NCI-H2029 treated with DMSO at 0.1 percent for 48 hours (cell line): Measurements from ENCODE around the gene NGDN.
A peak's percentile ranks its signal among the peaks of the same experiment; 100 is the strongest.

ENCODE experiments used
- DNase-seq: peaks from one replicate; lab custom pipeline; 2025; lab: John Stamatoyannopoulos, UW

Gene NGDN

GRCh38 chr14:23478109-23478759, 8.7 kb downstream of the NGDN start:
- DNase-seq, result peak; percentile 99

- no peak for DNase-seq
These were observed 12.0 kb downstream of the NGDN start for GRCh38 chr14:23481362-23481970.

DNA sequence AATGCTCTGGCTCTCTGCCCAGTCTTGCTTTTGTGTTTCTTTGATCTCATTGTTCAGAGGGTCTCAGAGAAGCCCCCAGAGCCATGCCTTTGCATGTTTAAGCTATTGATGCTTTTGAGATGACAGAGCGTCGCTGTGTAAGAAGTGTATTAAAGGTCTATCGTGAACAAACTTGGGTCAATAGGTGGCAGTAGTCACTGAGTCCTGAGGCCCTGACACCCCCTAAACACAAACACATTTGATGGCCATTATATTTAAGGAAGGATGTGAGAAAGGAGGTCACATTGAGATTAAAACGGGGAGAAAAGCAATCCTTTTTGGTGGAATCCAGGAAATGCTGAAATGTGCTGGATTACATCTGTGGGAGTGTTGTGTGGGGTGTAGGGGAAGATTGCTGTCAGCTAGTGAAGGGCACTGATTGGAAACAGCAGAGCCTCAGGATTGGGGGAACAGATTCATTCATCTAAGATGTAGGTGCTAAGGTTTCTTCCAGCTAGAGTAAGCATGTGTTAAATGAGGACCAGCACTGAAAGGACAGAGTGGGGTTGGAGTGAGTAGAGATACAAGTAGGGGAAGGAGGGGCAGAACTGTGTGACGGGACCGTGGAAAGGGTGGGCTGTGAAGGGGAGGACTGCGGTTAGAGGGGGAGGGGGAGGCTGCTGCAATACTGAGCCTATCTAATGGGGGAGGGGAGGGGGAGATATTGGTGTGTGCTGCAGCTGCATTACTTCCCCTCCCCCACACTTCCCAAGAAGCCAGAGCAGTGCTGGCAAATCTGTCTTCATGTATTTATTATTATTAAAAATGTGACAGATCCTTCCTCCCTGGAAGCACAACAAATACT, 12.7 kb downstream of the NGDN start:
- peak; percentile 54 for DNase-seq

- no peak for DNase-seq
These were observed 13.3 kb downstream of the NGDN start for GRCh38 chr14:23482823-23483148.

DNA sequence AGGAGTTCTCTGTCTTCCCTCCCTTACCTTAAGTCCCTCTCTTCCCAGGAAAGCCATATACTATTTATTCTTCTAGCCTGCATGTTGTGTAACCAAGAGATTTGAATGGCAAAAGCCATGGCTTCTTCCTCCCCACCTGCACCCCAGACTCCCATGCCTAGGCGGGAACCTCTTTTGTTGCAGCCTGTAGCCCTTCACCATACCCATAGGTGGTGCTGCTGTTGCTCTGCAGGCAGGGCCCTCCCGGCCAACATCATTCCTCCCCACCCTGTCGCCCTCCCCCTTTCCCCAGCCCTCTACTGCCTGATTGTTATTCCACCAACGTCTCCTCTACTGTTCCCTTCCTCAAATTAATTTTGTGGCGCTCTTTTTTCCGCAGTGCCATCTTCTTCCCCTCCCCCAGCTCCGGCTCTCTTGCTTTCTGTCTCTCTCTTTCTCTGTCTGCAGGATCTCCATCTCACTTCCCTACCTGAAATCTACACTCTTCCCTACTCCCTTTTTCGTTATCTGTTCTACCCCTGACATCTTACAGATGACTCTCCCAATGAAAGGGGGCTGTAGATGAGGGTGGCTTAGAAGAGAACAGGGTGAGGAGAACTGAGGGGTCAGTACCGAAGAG, 13.8 kb downstream of the NGDN start:
- DNase-seq, result peak; percentile 99

DNA sequence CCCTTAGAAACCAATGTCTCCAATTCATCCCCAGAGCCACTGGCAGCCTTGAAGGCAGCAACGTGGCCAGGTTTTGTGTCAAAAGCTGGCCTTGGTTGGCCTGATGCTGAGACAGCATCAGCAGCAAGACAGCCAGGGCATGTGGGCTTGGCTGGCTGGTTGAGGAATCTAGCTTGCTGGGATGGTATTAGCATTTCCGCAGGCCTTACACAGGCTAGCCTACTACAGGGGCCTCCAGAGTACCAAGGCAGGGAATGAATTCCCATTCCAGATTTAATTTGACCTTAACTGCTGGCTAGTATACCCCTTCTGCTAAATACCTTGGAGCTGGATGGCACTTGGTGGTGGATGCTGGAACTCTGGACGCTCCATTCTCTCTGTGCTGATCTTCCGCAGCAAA, 15.8 kb downstream of the NGDN start:
- DNase-seq, result no peak

- DNase-seq, result no peak
These were observed 16.5 kb downstream of the NGDN start for GRCh38 chr14:23486036-23486435.

GRCh38 chr14:23487216-23487615, 17.7 kb downstream of the NGDN start:
- no peak for DNase-seq

DNA sequence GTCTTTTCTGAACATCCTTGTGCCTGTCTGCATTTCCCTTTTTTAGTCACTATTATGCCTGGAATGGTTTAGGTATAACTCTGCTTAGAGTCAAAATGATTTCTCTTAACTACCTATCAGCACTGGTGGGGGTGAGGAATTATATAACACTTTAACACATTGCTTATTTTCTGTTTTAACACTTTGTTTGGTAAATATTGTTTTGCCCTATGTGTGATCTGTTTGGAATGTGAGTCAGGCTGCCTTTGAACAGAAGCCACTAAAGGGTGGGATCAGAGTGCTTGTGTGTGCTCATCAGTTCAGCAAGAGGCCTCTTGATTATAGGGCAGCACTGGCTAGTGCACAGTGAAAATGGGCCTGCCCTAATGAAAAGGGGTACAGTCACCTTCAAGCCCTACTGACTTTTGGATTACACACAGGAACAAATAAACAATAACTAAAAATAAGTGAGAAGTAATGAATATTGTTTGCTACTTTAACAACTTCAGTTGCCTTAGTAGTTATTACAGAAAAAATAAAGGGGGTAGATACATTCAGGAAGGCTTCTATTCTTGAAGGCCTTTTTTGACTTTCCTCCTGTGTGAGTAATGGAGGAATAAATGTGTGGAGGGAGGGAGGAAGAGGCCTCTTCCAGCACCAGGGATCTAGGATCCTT, 23.2 kb downstream of the NGDN start:
- DNase-seq, result peak; percentile 100

GRCh38 chr14:23494223-23494622, 24.7 kb downstream of the NGDN start:
- DNase-seq, result no peak

GRCh38 chr14:23512156-23512555, 42.7 kb downstream of the NGDN start:
- DNase-seq, result peak; percentile 99

DNA sequence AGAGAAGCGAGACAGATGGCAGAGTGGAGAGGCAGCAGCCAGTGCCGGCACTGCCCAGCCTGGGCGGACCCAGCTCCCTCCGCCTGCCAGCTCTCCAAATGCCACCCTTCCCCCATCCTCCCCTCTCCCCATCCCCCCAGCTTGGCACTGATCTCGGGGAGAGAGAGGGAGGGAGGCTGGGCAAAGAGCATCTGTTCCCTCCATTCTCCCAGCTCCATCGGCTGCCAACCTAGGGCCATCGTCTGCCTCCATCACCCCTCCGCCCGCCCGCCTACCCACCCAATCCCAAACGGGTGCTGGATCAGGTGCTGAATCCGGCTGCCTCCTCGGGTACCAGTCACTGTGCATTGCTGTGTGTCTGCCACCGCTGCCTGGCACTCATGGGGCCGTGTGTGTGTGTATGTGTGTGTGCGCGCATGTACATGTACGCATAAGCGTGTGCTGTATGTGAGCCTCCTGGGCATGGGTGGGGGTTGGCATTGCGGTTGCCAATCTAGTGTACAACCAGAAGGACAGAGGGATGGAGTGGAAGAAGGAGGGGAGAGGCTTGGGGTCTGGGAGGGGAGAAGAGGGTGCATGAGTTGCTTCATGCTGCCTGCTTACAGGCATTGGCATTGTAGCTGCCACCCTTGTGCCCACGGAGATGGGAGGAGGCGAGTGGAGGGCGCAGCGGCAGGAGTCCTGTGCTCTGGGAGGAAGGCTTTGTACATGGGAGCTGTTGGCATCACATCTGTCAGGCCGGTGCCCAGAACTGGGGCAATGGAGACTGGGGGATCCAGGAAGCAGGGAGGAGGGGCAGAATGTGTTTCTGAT, 43.7 kb downstream of the NGDN start:
- peak; percentile 100 for DNase-seq

GRCh38 chr14:23513818-23514643, 44.5 kb downstream of the NGDN start:
- peak; percentile 100 for DNase-seq

- DNase-seq, result peak; percentile 100
These were observed 45.1 kb downstream of the NGDN start for GRCh38 chr14:23514644-23514957.

DNA sequence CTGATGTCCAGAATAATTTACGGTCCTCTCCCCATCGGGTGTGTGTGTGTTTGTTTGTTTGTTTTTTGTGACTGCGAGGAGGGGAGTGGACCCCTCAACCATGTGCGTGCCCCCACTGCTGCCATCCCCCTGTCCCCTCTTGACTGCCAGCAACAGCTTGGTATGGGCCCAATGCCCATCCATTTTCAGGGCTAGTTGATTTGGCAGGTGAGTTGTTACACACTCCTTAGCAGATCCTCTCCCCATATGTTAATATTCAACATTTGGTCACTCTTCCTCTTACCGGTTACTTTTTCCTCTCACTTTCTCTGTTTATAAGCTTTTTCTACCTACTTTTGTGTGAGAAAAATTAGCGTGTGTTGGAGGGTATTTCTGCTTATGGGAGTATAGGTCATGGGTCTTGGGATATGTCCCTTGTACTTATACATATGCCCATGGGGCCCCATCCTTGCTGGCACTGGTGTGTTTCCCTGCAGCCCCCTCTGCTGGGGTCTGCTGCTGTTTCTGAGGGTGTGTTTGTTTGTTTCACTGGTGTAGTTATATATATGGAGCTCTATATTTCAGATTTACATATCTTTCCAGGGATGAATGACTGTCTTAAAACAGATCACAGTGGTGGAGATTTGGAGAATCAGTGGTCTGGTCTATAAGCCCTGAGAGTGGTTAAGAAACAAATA, 48.3 kb downstream of the NGDN start:
- no peak for DNase-seq

DNA sequence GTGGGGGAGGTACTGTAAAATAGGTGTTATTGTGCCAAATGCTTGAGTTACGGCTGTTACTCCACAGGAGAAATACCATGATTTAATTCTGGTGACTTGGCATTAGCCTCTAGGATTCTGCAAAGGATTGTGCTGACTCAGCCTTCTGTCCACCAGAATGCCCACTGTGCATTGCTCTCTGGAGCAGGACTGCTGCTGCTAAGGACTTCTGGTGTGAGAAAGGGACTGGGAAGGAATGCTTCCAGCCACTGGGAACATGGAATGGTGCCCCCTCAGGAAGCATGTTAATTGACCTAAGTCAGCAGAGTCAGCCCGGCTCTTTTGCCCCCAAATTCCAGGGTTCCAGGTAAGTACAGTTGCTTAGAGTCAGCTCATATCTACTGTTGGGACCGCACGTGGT, 49.2 kb downstream of the NGDN start:
- DNase-seq, result no peak

DNA sequence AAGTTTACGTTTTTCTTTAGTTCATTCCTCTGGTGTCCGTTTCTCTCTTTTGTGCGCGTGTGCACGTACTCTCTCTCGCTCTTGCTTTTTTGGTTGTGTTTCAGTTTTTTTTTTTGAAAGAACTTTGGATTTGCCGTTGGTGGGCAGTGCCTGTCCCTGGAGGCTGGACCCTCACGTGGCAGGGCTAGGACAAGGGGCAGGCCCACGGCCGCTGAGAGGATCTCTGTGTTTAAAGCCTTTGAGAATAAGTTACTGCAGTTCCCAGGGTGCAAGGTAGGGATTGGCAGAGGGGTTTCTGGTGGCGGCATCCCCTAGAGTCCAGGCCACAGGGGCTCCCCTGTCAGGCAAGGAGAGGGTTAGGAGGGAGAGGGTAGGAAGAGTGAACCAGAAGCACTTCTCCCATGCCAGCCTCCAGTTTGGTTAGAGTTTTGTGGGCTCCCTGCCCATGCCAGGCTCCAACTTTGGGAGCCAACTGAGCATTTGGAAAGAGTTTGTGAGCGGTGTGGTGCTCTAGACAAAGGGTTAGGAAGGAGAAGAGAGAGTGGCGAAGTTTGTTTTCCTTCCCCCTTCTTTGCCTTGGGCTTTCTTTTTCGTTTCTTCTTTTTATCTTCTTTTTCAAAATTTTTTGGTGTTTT, 51.5 kb downstream of the NGDN start:
- no peak for DNase-seq

- DNase-seq, result no peak
These were observed 52.5 kb downstream of the NGDN start for GRCh38 chr14:23521785-23522640.
